Neutrophil (primary cell): ENCODE data around the gene PCNT.

ENCODE experiments used
- H3K27ac ChIP-seq: fragments of 200-600 bp; sonication (generic); 2 replicates; pipeline ENCODE4 v1.5.1; 2016; ENCODE audit warnings: mild to moderate bottlenecking, moderate library complexity
- H3K27me3 ChIP-seq: fragments of 200-600 bp; sonication (generic); 2 replicates; pipeline ENCODE4 v1.6.0; 2016; ENCODE audit warnings: mild to moderate bottlenecking
- H3K36me3 ChIP-seq: fragments of 200-600 bp; sonication (generic); 2 replicates; pipeline ENCODE4 v1.5.1; 2017
- H3K4me1 ChIP-seq, 2 experiments: fragments of 200-600 bp in 1 of 2; sonication (generic) in 1 of 2; 1 replicate in 1 of 2; 2 replicates in 1 of 2; pipeline versions ENCODE4 v1.5.1 to v1.6.1; 2013 to 2016; ENCODE audit warnings: low read depth in 1 of 2, low read length in 1 of 2, mild to moderate bottlenecking in 1 of 2, moderate library complexity in 1 of 2; ENCODE audit not compliant: control insufficient read depth in 1 of 2, insufficient read depth in 1 of 2
- H3K4me3 ChIP-seq, 2 experiments: fragments of 200-600 bp in 1 of 2; sonication (generic) in 1 of 2; 1 replicate in 1 of 2; 2 replicates in 1 of 2; pipeline ENCODE4 v1.5.1; 2013 to 2016; ENCODE audit warnings: low read depth in 1 of 2, low read length in 1 of 2, mild to moderate bottlenecking in 1 of 2, moderate library complexity in 1 of 2
- H3K9me3 ChIP-seq: fragments of 200-600 bp; sonication (generic); 2 replicates; pipeline ENCODE4 v1.5.1; 2016
- CTCF ChIP-seq: fragments of 200-600 bp; sonication (generic); IDR thresholded peaks from 2 replicates; pipeline ENCODE4 v1.5.1; 2016; ENCODE audit warnings: antibody characterized with exemption

PCNT gene

GRCh38 chr21:46366091-46366490, 42.1 kb downstream of the PCNT start:
- Histone ChIP-seq H3K36me3 (peaks cover 50% of the 10 kb centered on the region), H3K27me3 (no peaks in the 10 kb centered on the region), H3K9me3 (no peaks in the 10 kb centered on the region), H3K27ac (no peak overlapping the region), H3K4me3 (no peak overlapping the region), H3K4me1 (peaks cover 15 to 19% of the 10 kb centered on the region in 2 experiments)
- TF ChIP-seq CTCF, result no peak

- Histone ChIP-seq H3K4me3 (no peak overlapping the region), H3K4me1 (peaks cover 15 to 19% of the 10 kb centered on the region in 2 experiments), H3K36me3 (peaks cover 46% of the 10 kb centered on the region), H3K27me3 (no peaks in the 10 kb centered on the region), H3K9me3 (no peaks in the 10 kb centered on the region), H3K27ac (no peak overlapping the region)
- TF ChIP-seq CTCF, result no peak
Measured at GRCh38 chr21:46366561-46366960, 42.6 kb downstream of the PCNT start.

- peaks cover 15 to 19% of the 10 kb centered on the region in 2 experiments for H3K4me1 ChIP-seq
- H3K9me3 ChIP-seq, result no peaks in the 10 kb centered on the region
- no peak for TF ChIP-seq CTCF
- H3K4me3 ChIP-seq, result no peak overlapping the region
- peaks cover 46% of the 10 kb centered on the region for H3K36me3 ChIP-seq
- H3K27me3 ChIP-seq, result no peaks in the 10 kb centered on the region
- no peak overlapping the region for H3K27ac ChIP-seq
Measured at GRCh38 chr21:46366966-46367365, 43.0 kb downstream of the PCNT start.

DNA sequence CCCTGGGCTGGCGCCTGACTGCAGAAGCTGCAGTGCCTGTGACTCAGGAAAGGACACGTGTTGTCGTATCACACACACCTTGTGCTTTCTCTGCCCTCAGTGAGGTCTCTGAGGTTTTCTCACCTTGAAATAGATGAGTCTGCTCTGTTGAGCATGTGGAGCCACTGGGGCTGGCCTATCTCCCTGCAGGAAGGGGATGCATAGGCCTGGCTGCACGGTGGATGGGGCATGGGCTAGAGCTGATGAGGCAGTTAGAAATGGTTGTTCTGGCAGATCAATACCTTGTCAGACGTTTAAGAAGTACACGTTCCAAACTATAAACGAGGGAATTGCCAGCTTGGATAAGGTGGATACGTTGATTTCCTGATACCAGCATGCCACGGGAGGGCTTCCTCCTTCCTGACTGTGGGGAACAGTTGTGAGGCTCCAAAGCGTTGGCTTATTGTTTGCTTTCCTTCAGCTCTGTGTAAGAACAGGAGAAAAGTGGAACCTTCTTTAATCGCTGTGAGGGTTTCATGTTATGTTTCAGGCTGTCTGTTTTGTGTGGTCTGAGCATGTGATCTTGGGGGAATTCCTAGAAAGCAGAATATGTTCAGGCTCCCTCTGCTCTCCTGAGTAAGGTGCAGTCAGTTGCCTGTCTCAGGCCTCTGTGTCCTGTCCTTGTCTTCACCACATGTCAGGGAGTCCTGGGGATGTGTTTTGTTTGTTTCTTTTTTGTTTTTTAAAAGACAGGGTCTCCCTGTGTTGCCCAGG, 44.8 kb downstream of the PCNT start:
- no peak overlapping the region for H3K4me3 ChIP-seq
- H3K27me3 ChIP-seq, result no peaks in the 10 kb centered on the region
- TF ChIP-seq CTCF, result no peak
- peaks cover 39% of the 10 kb centered on the region for H3K36me3 ChIP-seq
- no peak overlapping the region for H3K27ac ChIP-seq
- no peaks in the 10 kb centered on the region for H3K9me3 ChIP-seq
- H3K4me1 ChIP-seq, result peaks cover 15 to 19% of the 10 kb centered on the region in 2 experiments

- no peak for TF ChIP-seq CTCF
- H3K36me3 ChIP-seq, result peaks cover 36% of the 10 kb centered on the region
- H3K4me3 ChIP-seq, result no peak overlapping the region
Measured at GRCh38 chr21:46369520-46370235, 45.7 kb downstream of the PCNT start.

More at GRCh38 chr21:46369520-46370235, 45.7 kb downstream of the PCNT start:
- no peaks in the 10 kb centered on the region for H3K9me3 ChIP-seq
- peaks cover 15 to 19% of the 10 kb centered on the region in 2 experiments for H3K4me1 ChIP-seq
- H3K27ac ChIP-seq, result no peak overlapping the region
- no peaks in the 10 kb centered on the region for H3K27me3 ChIP-seq
